Cardiac muscle cell (in vitro differentiated cells and primary cell): ENCODE data around the gene RAP1GAP. TPM values are rescaled to one million over a fixed set of nuclear protein-coding genes. Genes with fewer than 3 reads are reported as not detected.

Source experiments
- DNase-seq, 2 donors: peaks; one replicate each; pipeline versions ENCODE4 v3.0.0 to v3.0.0-alpha.2; 2010 to 2017; ENCODE audit warnings: low read depth in 1 of 2, low spot score in 1 of 2
- H3K27ac ChIP-seq: fragments of 200-600 bp; sonication (generic); 2 replicates; pipeline ENCODE4 v1.5.1; 2016
- H3K27me3 ChIP-seq: fragments of 200-600 bp; sonication (generic); 2 replicates; pipeline ENCODE4 v1.6.0; 2016; ENCODE audit warnings: control low read depth
- H3K36me3 ChIP-seq: fragments of 200-600 bp; sonication (generic); 2 replicates; pipeline ENCODE4 v1.5.1; 2016; ENCODE audit warnings: control low read depth
- H3K4me1 ChIP-seq: fragments of 200-600 bp; sonication (generic); 2 replicates; pipeline ENCODE4 v1.8.1; 2017; ENCODE audit warnings: low read depth, mild to moderate bottlenecking, mixed run types
- H3K4me3 ChIP-seq: fragments of 200-600 bp; sonication (generic); 2 replicates; pipeline ENCODE4 v1.5.1; 2016; ENCODE audit warnings: mild to moderate bottlenecking
- H3K9me3 ChIP-seq: fragments of 200-600 bp; sonication (generic); 2 replicates; pipeline ENCODE4 v1.5.1; 2017; ENCODE audit warnings: low read depth, mild to moderate bottlenecking, control low read depth
- polyA plus RNA-seq: library from polyadenylated mRNA; unstranded; fragments of >200 nt; fragmentation: Nextera tagmentation; extraction: Ambion mirVana; gene quantifications from 2 replicates; pipeline ENCODE4 v1.2.1, GENCODE V29; 2016
- total RNA-seq: library from RNA; depleted of rRNA; stranded (reverse); fragments of >200 nt; gene quantifications from 2 replicates; pipeline ENCODE4 v1.2.3, GENCODE V29; 2016
- TF ChIP-seq, protein P1 (sequence below): IDR thresholded peaks from 2 replicates; pipeline ENCODE4 v1.5.1; 2012; ENCODE audit warnings: low read depth, mild to moderate bottlenecking, low read length

Gene RAP1GAP
- total and polyA plus RNA-seq, 2 experiments from 2014 or later, result 5.8 to 7.4 TPM

DNA sequence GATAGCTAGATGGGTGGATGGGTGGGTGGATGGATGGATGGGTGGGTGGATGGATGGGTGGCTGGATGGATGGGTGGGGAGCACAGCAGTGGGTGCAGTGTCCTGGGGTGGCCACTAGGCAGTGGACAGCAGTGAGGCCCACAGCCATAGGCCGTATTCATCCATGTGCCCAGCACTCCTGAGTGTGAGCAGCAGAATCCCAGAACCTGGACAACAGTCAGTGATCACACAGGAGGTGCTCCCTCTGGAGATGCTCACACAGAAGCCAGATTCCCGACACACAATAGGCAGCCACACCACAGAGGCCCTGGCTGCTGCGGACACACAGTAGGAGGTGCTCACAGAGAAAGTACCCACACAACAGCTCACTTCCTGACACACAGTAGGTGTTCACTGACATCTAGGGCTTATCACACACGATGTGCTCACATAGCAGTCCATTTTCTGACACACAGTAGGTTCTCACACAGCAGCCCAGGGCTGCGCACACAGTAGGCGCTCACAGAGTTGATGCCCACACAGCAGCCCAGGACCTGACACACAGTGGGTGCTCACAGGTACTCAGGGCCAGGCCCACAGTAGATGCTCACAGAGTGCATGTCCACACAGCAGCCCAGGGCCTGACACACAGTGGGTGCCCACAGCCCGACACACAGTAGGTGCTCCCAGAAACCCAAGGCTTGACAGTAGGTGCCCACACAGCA lies 64.0 kb downstream of the RAP1GAP start:
- no peak overlapping the region for H3K27ac ChIP-seq
- peaks cover 3% of the 10 kb centered on the region for H3K4me1 ChIP-seq
- DNase-seq, result no peak
- H3K36me3 ChIP-seq, result no peaks in the 10 kb centered on the region
- no peaks in the 10 kb centered on the region for H3K27me3 ChIP-seq
- TF ChIP-seq, protein P1, sequence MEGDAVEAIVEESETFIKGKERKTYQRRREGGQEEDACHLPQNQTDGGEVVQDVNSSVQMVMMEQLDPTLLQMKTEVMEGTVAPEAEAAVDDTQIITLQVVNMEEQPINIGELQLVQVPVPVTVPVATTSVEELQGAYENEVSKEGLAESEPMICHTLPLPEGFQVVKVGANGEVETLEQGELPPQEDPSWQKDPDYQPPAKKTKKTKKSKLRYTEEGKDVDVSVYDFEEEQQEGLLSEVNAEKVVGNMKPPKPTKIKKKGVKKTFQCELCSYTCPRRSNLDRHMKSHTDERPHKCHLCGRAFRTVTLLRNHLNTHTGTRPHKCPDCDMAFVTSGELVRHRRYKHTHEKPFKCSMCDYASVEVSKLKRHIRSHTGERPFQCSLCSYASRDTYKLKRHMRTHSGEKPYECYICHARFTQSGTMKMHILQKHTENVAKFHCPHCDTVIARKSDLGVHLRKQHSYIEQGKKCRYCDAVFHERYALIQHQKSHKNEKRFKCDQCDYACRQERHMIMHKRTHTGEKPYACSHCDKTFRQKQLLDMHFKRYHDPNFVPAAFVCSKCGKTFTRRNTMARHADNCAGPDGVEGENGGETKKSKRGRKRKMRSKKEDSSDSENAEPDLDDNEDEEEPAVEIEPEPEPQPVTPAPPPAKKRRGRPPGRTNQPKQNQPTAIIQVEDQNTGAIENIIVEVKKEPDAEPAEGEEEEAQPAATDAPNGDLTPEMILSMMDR, result no peak
- no peak overlapping the region for H3K4me3 ChIP-seq
- no peaks in the 10 kb centered on the region for H3K9me3 ChIP-seq

- no peak overlapping the region for H3K27ac ChIP-seq
- peaks cover 3% of the 10 kb centered on the region for H3K4me1 ChIP-seq
- TF ChIP-seq, protein P1, result no peak
- H3K4me3 ChIP-seq, result no peak overlapping the region
- no peaks in the 10 kb centered on the region for H3K27me3 ChIP-seq
- no peaks in the 10 kb centered on the region for H3K9me3 ChIP-seq
- DNase-seq, result no peak
- no peaks in the 10 kb centered on the region for H3K36me3 ChIP-seq
These were observed 64.8 kb downstream of the RAP1GAP start for GRCh38 chr1:21604208-21604957.

GRCh38 chr1:21603177-21604138 lies 65.7 kb downstream of the RAP1GAP start:
- Histone ChIP-seq H3K27me3 (no peaks in the 10 kb centered on the region), H3K9me3 (no peaks in the 10 kb centered on the region), H3K36me3 (no peaks in the 10 kb centered on the region), H3K27ac (no peak overlapping the region), H3K4me1 (no peaks in the 10 kb centered on the region), H3K4me3 (no peak overlapping the region)
- TF ChIP-seq, protein P1, result no peak
- DNase-seq, result no peak

DNA sequence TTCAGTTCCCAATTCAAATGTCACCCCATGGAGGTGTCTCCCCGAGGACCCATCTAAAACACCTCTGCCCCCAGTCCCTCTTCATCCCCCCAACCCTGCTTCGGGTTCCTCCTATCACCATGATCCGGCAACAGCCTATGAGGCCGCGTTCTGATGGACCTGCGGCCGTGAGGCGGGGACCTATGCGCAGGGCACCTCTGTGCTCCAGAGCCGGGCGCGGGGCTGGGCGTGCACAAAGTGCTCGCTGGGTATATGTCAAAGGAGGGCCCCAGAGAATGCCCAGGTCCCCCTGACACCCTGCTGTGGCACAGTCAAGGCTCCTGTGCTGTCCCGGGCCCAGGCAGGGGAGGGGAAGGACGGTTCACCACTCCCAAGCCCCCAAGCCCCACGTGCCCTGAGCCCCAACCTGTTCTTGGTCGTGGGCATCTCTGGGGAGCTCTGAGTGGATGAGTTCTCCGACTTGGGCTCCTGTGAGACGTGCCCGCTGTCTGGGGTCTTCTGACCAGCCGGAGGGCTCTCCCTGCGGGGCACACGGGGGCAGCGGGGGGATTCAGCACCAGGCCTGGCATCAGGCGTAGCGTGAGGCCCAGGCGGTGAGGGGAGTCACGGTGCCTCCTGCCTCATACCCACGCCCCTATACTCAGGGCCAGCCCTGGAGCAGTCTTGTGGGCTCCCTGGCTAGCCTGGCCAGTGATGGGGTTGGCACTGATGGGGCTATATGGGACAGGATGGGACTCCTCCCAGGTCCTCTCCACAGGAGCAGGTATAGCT lies 67.7 kb downstream of the RAP1GAP start:
- TF ChIP-seq, protein P1, result no peak
- H3K36me3 ChIP-seq, result no peaks in the 10 kb centered on the region
- DNase-seq, result no peak
- no peaks in the 10 kb centered on the region for H3K27me3 ChIP-seq
- H3K4me1 ChIP-seq, result no peaks in the 10 kb centered on the region
- no peak overlapping the region for H3K4me3 ChIP-seq
- no peaks in the 10 kb centered on the region for H3K9me3 ChIP-seq
- H3K27ac ChIP-seq, result no peak overlapping the region

GRCh38 chr1:21599402-21599801 lies 69.8 kb downstream of the RAP1GAP start:
- DNase-seq, result no peak
- Histone ChIP-seq H3K27me3 (no peaks in the 10 kb centered on the region), H3K27ac (no peak overlapping the region), H3K9me3 (no peaks in the 10 kb centered on the region), H3K4me3 (no peak overlapping the region), H3K36me3 (no peaks in the 10 kb centered on the region), H3K4me1 (no peaks in the 10 kb centered on the region)
- TF ChIP-seq, protein P1, result no peak
